ENCODE data around the gene KLC3.

DNA sequence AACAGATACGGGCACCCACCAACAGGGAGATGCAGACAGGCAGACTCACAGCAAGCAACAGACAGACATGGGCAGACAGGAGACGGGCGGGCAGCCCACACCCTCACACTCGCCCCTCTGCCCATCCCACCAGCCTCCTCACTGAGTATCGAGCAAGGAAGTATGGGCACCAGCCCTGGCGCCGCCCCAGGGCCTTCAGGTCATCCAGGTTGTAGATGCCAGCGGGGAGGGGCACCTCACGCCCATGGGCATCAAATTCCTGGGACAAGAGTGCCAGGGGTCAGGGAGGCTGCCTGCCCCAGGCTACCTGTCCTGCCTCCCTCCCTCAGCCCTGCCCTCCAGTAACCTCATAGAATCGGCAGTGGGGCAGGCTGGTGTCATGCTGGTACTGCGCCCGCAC is 24.1 kb downstream of the KLC3 start:
- TF ChIP-seq CTCF (conservative IDR thresholded peaks at IDR 0.05; ENCODE audit: low read length), result no peak
- no peak for TF ChIP-seq EZH2phosphoT487 (IDR thresholded peaks at IDR 0.05; ENCODE audit: borderline replicate concordance)

Measured in Loucy (cell line).